Measurements from ENCODE around the gene ATP6V1A. TPM values are rescaled to one million over a fixed set of nuclear protein-coding genes. Genes with fewer than 3 reads are reported as not detected.

ATP6V1A gene
- total and polyA plus RNA-seq, 2 donors (not counting 1 experiment from before 2014, with no cell fraction given), result 7.6 to 44.3 TPM

GRCh38 chr3:113819866-113820265 lies 73.0 kb downstream of the ATP6V1A start:
- no peaks in the 10 kb centered on the region for H3K9me3 Mint-ChIP-seq (ENCODE audit: insufficient read depth)
- H3K4me3 Mint-ChIP-seq, result no peak overlapping the region
- Histone ChIP-seq H3K9ac (ENCODE audit: low read length) (no peak overlapping the region), H3K4me3 (ENCODE audit: control extremely low read depth in 1 of 5, extremely low read depth in 1 of 5, insufficient read depth in 1 of 5, low read depth in 2 of 5, low read length in 4 of 5) (no peak overlapping the region), H3K9me3 (ENCODE audit: control extremely low read depth in 1 of 3, control insufficient read depth in 2 of 3, insufficient read depth in 1 of 3, low read length in 2 of 3) (no peaks in the 10 kb centered on the region), H3K27me3 (replicated peaks in 1 of 4; ENCODE audit: control extremely low read depth in 1 of 4, control insufficient read depth in 3 of 4, insufficient read depth in 4 of 4, low read length in 3 of 4) (no peaks in the 10 kb centered on the region), H2AFZ (ENCODE audit: insufficient read depth, low read depth, low read length, poor library complexity, severe bottlenecking) (no peak overlapping the region), H3K27ac (ENCODE audit: low read length in 2 of 2) (no peak overlapping the region), H3K4me1 (ENCODE audit: control insufficient read depth in 2 of 2, insufficient read depth in 2 of 2, low read length in 2 of 2) (peaks cover 3 to 4% of the 10 kb centered on the region in 2 donors), H3K79me2 (ENCODE audit: control insufficient read depth, insufficient read depth, low read length) (no peaks in the 10 kb centered on the region), H3K36me3 (replicated peaks in 1 of 2; ENCODE audit: control extremely low read depth in 1 of 2, control insufficient read depth in 1 of 2, extremely low read depth in 1 of 2, insufficient read depth in 2 of 2, low read length in 1 of 2) (no peaks in the 10 kb centered on the region), H3K4me2 (replicated peaks; ENCODE audit: low read depth, low read length, poor library complexity, severe bottlenecking) (no peak overlapping the region), H4K20me1 (ENCODE audit: control insufficient read depth, insufficient read depth, low read length, poor library complexity, severe bottlenecking) (no peaks in the 10 kb centered on the region)
- H3K4me1 Mint-ChIP-seq, result peaks cover 5% of the 10 kb centered on the region
- H3K27ac Mint-ChIP-seq, result peak overlapping the region; percentile 12
- DNase-seq (no peak), ATAC-seq (ENCODE audit: low read depth) (no peak)
- H3K27me3 Mint-ChIP-seq, result no peaks in the 10 kb centered on the region
- 96% methylated on average over 3 of the region's 3 CpGs for WGBS (ENCODE audit: insufficient coverage)
- no peak for TF ChIP-seq EZH2 (IDR thresholded peaks at IDR 0.05; ENCODE audit: borderline replicate concordance, insufficient read depth, low read depth, low read length, poor library complexity, severe bottlenecking)
- TF ChIP-seq CTCF (IDR thresholded peaks at IDR 0.05), result no peak
- intact Hi-C loops (cut with micrococcal nuclease), result no loop called here
- CTCF ChIA-PET, result no interaction called here
- POLR2A ChIA-PET, result interaction anchor here (0.6 to 0.7 kb wide), 2 partner anchors 9 to 10 kb away, joined by 3 to 5 read pairs; no protein-coding TSS in a partner anchor

GRCh38 chr3:113825090-113825489 lies 78.3 kb downstream of the ATP6V1A start:
- no peaks in the 10 kb centered on the region for H3K27me3 ChIP-seq (replicated peaks in 1 of 4; ENCODE audit: control extremely low read depth in 1 of 4, control insufficient read depth in 3 of 4, insufficient read depth in 4 of 4, low read length in 3 of 4)
- intact Hi-C loops (cut with micrococcal nuclease), result loop anchor here (2.0 kb wide), 1 partner anchor 14 kb away; the partner anchor contains the start of gene GRAMD1C
- H3K79me2 ChIP-seq (ENCODE audit: control insufficient read depth, insufficient read depth, low read length), result no peaks in the 10 kb centered on the region
- CTCF ChIA-PET, result interaction anchor here (0.9 to 2.7 kb wide), 13 partner anchors 9 to 390 kb away, joined by 3 to 32 read pairs (median 5); partner anchors contain the start of genes CCDC191, GRAMD1C and QTRT2
- peak overlapping the region; percentile 76 for H3K4me3 Mint-ChIP-seq
- peak overlapping the region; percentile 49 for H2AFZ ChIP-seq (ENCODE audit: insufficient read depth, low read depth, low read length, poor library complexity, severe bottlenecking)
- POLR2A ChIA-PET, result interaction anchor here (0.6 to 3.1 kb wide), 6 partner anchors 12 to 78 kb away, joined by 3 to 14 read pairs (median 6); partner anchors contain the start of genes ATP6V1A, GRAMD1C and NAA50
- no peaks in the 10 kb centered on the region for H3K27me3 Mint-ChIP-seq
- ATAC-seq (ENCODE audit: low read depth) (peak; percentile 77), DNase-seq (peak; percentile 46)
- peak overlapping the region; percentile 45 for H3K4me2 ChIP-seq (replicated peaks; ENCODE audit: low read depth, low read length, poor library complexity, severe bottlenecking)
- no peaks in the 10 kb centered on the region for H4K20me1 ChIP-seq (ENCODE audit: control insufficient read depth, insufficient read depth, low read length, poor library complexity, severe bottlenecking)
- peaks cover 0 to 7% (median 4%) of the 10 kb centered on the region in 3 donors for H3K9me3 ChIP-seq (ENCODE audit: control extremely low read depth in 1 of 3, control insufficient read depth in 2 of 3, insufficient read depth in 1 of 3, low read length in 2 of 3)
- H3K4me1 ChIP-seq (ENCODE audit: control insufficient read depth in 2 of 2, insufficient read depth in 2 of 2, low read length in 2 of 2), result peaks cover 32 to 36% of the 10 kb centered on the region in 2 donors
- H3K36me3 ChIP-seq (replicated peaks in 1 of 2; ENCODE audit: control extremely low read depth in 1 of 2, control insufficient read depth in 1 of 2, extremely low read depth in 1 of 2, insufficient read depth in 2 of 2, low read length in 1 of 2), result no peaks in the 10 kb centered on the region
- H3K4me3 ChIP-seq (ENCODE audit: control extremely low read depth in 1 of 5, extremely low read depth in 1 of 5, insufficient read depth in 1 of 5, low read depth in 2 of 5, low read length in 4 of 5), result no peak overlapping the region
- H3K27ac ChIP-seq (ENCODE audit: low read length in 2 of 2), result peak overlapping the region; percentile 11
- H3K9me3 Mint-ChIP-seq (ENCODE audit: insufficient read depth), result no peaks in the 10 kb centered on the region
- TF ChIP-seq EZH2 (IDR thresholded peaks at IDR 0.05; ENCODE audit: borderline replicate concordance, insufficient read depth, low read depth, low read length, poor library complexity, severe bottlenecking), result no peak
- no CpG with 5 or more reads among the region's 2 CpGs for WGBS (ENCODE audit: insufficient coverage)
- H3K9ac ChIP-seq (ENCODE audit: low read length), result no peak overlapping the region
- peaks cover 40% of the 10 kb centered on the region for H3K4me1 Mint-ChIP-seq
- H3K27ac Mint-ChIP-seq, result peak overlapping the region; percentile 95
